Mesenchymal stem cell (in vitro differentiated cells and primary cell): Measurements from ENCODE around the gene MTLN.
"Not testable (repeated sequence)": the region's sequence is repeated elsewhere in the genome, so short reads cannot be mapped to it uniquely, and the experiment has no call there.

ENCODE experiments used
- DNase-seq: peaks from one replicate; pipeline ENCODE4 v3.0.0-alpha.2; 2013
- H2AFZ ChIP-seq: one replicate; pipeline ENCODE4 v1.6.1; 2013; ENCODE audit warnings: low read depth, mild to moderate bottlenecking, control low read depth, inconsistent platforms, low read length, moderate library complexity
- H2AK5ac ChIP-seq: 2 replicates; pipeline ENCODE4 v1.6.1; 2013; ENCODE audit warnings: low read length, moderate library complexity, mild to moderate bottlenecking, inconsistent platforms; ENCODE audit not compliant: severe bottlenecking
- H2BK120ac ChIP-seq: one replicate; pipeline ENCODE4 v1.6.1; 2013; ENCODE audit warnings: low read depth, mild to moderate bottlenecking, inconsistent platforms, low read length, moderate library complexity
- H2BK12ac ChIP-seq, 2 experiments: one replicate each; pipeline ENCODE4 v1.6.1; 2013; ENCODE audit warnings: inconsistent platforms in 2 of 2, low read length in 2 of 2, mild to moderate bottlenecking in 2 of 2, moderate library complexity in 2 of 2, control low read depth in 1 of 2
- H2BK15ac ChIP-seq: one replicate; pipeline ENCODE4 v1.6.1; 2013; ENCODE audit warnings: mild to moderate bottlenecking, low read depth, inconsistent platforms; ENCODE audit not compliant: poor library complexity, severe bottlenecking
- H2BK5ac ChIP-seq: 2 replicates; pipeline ENCODE4 v1.6.1; 2013; ENCODE audit warnings: low read depth, mild to moderate bottlenecking, low read length, control low read depth, inconsistent platforms; ENCODE audit not compliant: poor library complexity, severe bottlenecking
- H3K14ac ChIP-seq, 2 experiments: one replicate each; pipeline ENCODE4 v1.6.1; 2013; ENCODE audit warnings: inconsistent platforms in 2 of 2, low read length in 2 of 2, control low read depth in 1 of 2, mild to moderate bottlenecking in 1 of 2, moderate library complexity in 1 of 2
- H3K18ac ChIP-seq, 2 experiments: one replicate each; pipeline ENCODE4 v1.6.1; 2013; ENCODE audit warnings: inconsistent platforms in 2 of 2, low read length in 2 of 2, control low read depth in 1 of 2, low read depth in 1 of 2, mild to moderate bottlenecking in 1 of 2
- H3K23ac ChIP-seq, 2 experiments: one replicate each; pipeline ENCODE4 v1.6.1; 2013; ENCODE audit warnings: inconsistent platforms in 2 of 2, low read length in 2 of 2, mild to moderate bottlenecking in 2 of 2, moderate library complexity in 2 of 2, control low read depth in 1 of 2
- H3K27ac ChIP-seq: 2 replicates; pipeline ENCODE4 v1.5.1; 2013; ENCODE audit warnings: mild to moderate bottlenecking, moderate library complexity, low read length, control low read depth, inconsistent platforms; ENCODE audit not compliant: poor library complexity, severe bottlenecking
- H3K27me3 ChIP-seq, 2 experiments: 2 replicates each; pipeline versions ENCODE4 v1.6.1 to v1.7.0; 2013; ENCODE audit warnings: low read length in 2 of 2, mild to moderate bottlenecking in 2 of 2, moderate library complexity in 2 of 2, control low read depth in 1 of 2, inconsistent platforms in 1 of 2; ENCODE audit not compliant: control insufficient read depth in 1 of 2, insufficient read depth in 1 of 2
- H3K36me3 ChIP-seq, 2 experiments: 2 replicates each; pipeline versions ENCODE4 v1.6.1 to v1.7.0; 2013; ENCODE audit warnings: low read length in 2 of 2, control low read depth in 1 of 2, inconsistent platforms in 1 of 2, low read depth in 1 of 2, mild to moderate bottlenecking in 1 of 2; ENCODE audit not compliant: insufficient read depth in 2 of 2, control insufficient read depth in 1 of 2
- H3K4ac ChIP-seq, 2 experiments: one replicate each; pipeline ENCODE4 v1.6.1; 2013; ENCODE audit warnings: inconsistent platforms in 2 of 2, low read length in 2 of 2, mild to moderate bottlenecking in 2 of 2, moderate library complexity in 2 of 2, control low read depth in 1 of 2, low read depth in 1 of 2
- H3K4me1 ChIP-seq: 2 replicates; pipeline ENCODE4 v1.6.1; 2013; ENCODE audit warnings: low read depth, low read length, control low read depth; ENCODE audit not compliant: control insufficient read depth, insufficient read depth
- H3K4me2 ChIP-seq: 2 replicates; pipeline ENCODE4 v1.6.1; 2013; ENCODE audit warnings: low read length, mild to moderate bottlenecking, inconsistent platforms; ENCODE audit not compliant: poor library complexity, severe bottlenecking
- H3K4me3 ChIP-seq, 2 experiments: 2 replicates each; pipeline versions ENCODE4 v1.5.1 to v1.7.0; 2013; ENCODE audit warnings: low read length in 2 of 2, mild to moderate bottlenecking in 2 of 2, control low read depth in 1 of 2, low read depth in 1 of 2; ENCODE audit not compliant: insufficient read depth in 1 of 2
- H3K79me1 ChIP-seq: replicated peaks from 2 replicates; pipeline ENCODE4 v1.6.1; 2013; ENCODE audit warnings: mild to moderate bottlenecking, control low read depth, low read length, inconsistent platforms; ENCODE audit not compliant: poor library complexity, severe bottlenecking
- H3K9ac ChIP-seq: 2 replicates; pipeline ENCODE4 v1.7.0; 2013; ENCODE audit warnings: mild to moderate bottlenecking, low read length, moderate library complexity
- H3K9me3 ChIP-seq: 2 replicates; pipeline ENCODE4 v1.7.0; 2013; ENCODE audit warnings: mild to moderate bottlenecking, low read length; ENCODE audit not compliant: control insufficient read depth
- H4K8ac ChIP-seq: one replicate; pipeline ENCODE4 v1.6.1; 2013; ENCODE audit warnings: inconsistent platforms, mild to moderate bottlenecking, low read length, moderate library complexity
- H4K91ac ChIP-seq: one replicate; pipeline ENCODE4 v1.6.1; 2013; ENCODE audit warnings: mild to moderate bottlenecking, low read length, inconsistent platforms
- WGBS: methylation state at CpG from one replicate; pipeline ENCODE4 v1.1.7; 2013; ENCODE audit warnings: mixed read lengths; 5-methylcytosine and 5-hydroxymethylcytosine counted together

Gene MTLN

GRCh38 chr2:110245488-110246435, 33.4 kb upstream of the MTLN start:
- H2BK12ac ChIP-seq, H2BK5ac ChIP-seq, H2BK15ac ChIP-seq, H4K91ac ChIP-seq, H3K27me3 ChIP-seq, H3K14ac ChIP-seq, H2AK5ac ChIP-seq, H3K4me2 ChIP-seq, H3K23ac ChIP-seq, H3K27ac ChIP-seq, H4K8ac ChIP-seq, H3K4me3 ChIP-seq, H2AFZ ChIP-seq, H3K36me3 ChIP-seq, H3K9me3 ChIP-seq, H3K4ac ChIP-seq, H3K18ac ChIP-seq, H3K4me1 ChIP-seq, H2BK120ac ChIP-seq, H3K9ac ChIP-seq, H3K79me1 ChIP-seq, DNase-seq: not testable (repeated sequence)
- WGBS: no CpG with 5 or more reads among the region's 89 CpGs

GRCh38 chr2:110243283-110243682, 30.9 kb upstream of the MTLN start:
- not testable (repeated sequence) for H3K23ac ChIP-seq, H2BK15ac ChIP-seq, H2BK12ac ChIP-seq, DNase-seq, H3K18ac ChIP-seq, H4K8ac ChIP-seq, H4K91ac ChIP-seq, H2AFZ ChIP-seq, H3K9me3 ChIP-seq, H2BK120ac ChIP-seq, H3K4ac ChIP-seq, H3K4me1 ChIP-seq, H3K36me3 ChIP-seq, H2AK5ac ChIP-seq, H3K9ac ChIP-seq, H3K79me1 ChIP-seq, H2BK5ac ChIP-seq, H3K4me2 ChIP-seq, H3K27me3 ChIP-seq, H3K14ac ChIP-seq, H3K27ac ChIP-seq, H3K4me3 ChIP-seq
- no CpG with 5 or more reads among the region's 3 CpGs for WGBS

DNA sequence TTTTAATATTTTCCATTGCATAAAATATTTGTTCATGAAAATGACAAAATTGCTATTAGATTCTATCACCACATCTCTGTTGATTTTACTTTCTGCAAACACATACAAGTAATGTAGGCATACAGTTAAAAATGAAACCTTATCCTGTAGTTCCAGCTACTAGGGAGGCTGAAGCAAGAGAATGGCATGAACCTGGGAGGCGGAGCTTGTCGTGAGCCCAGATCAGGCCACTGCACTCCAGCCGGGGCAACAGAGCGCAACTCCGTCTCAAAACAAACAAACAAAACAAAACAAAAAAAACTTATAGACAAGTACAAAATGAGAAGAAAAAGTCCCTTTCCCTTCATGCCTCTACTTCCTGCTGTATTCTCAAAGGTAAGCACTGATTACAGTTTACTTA, 22.2 kb upstream of the MTLN start:
- WGBS: no CpG with 5 or more reads among the region's 5 CpGs
- not testable (repeated sequence) for H3K4me1 ChIP-seq, H2BK15ac ChIP-seq, H3K9ac ChIP-seq, H3K27ac ChIP-seq, H3K14ac ChIP-seq, H3K79me1 ChIP-seq, H2AFZ ChIP-seq, DNase-seq, H3K36me3 ChIP-seq, H4K91ac ChIP-seq, H3K23ac ChIP-seq, H2AK5ac ChIP-seq, H3K4me3 ChIP-seq, H2BK5ac ChIP-seq, H4K8ac ChIP-seq, H3K18ac ChIP-seq, H3K27me3 ChIP-seq, H2BK120ac ChIP-seq, H3K4me2 ChIP-seq, H3K9me3 ChIP-seq, H3K4ac ChIP-seq, H2BK12ac ChIP-seq

GRCh38 chr2:110229886-110230285, 17.5 kb upstream of the MTLN start:
- H3K4me2 ChIP-seq, H2BK12ac ChIP-seq, H2AFZ ChIP-seq, H3K9ac ChIP-seq, H3K4me3 ChIP-seq, H3K9me3 ChIP-seq, H2BK5ac ChIP-seq, H3K23ac ChIP-seq, DNase-seq, H3K18ac ChIP-seq, H4K91ac ChIP-seq, H3K36me3 ChIP-seq, H4K8ac ChIP-seq, H3K14ac ChIP-seq, H3K79me1 ChIP-seq, H2AK5ac ChIP-seq, H3K4ac ChIP-seq, H3K4me1 ChIP-seq, H2BK15ac ChIP-seq, H2BK120ac ChIP-seq, H3K27ac ChIP-seq: not testable (repeated sequence)
- H3K27me3 ChIP-seq: peaks cover 3 to 17% of the 10 kb centered on the region in 2 experiments
- WGBS: no CpG with 5 or more reads among the region's 1 CpG
